HAP-1 (cell line): ENCODE measurements around the gene KRT25.

Source experiments
- DNase-seq, 2 experiments: peaks; one replicate each; pipeline ENCODE4 v3.0.0-alpha.2; 2016 to 2020; ENCODE audit warnings: low spot score in 2 of 2
- H3K27me3 ChIP-seq: fragments of 250-450 bp; sonication (Bioruptor Pico); 2 replicates; pipeline ENCODE4 v1.5.1; 2020; ENCODE audit warnings: low read depth, mild to moderate bottlenecking, moderate library complexity
- H3K36me3 ChIP-seq: fragments of 250-450 bp; sonication (Bioruptor Pico); replicated peaks from 2 replicates; pipeline ENCODE4 v1.5.1; 2020; ENCODE audit warnings: mild to moderate bottlenecking
- H3K4me1 ChIP-seq: fragments of 250-450 bp; sonication (Bioruptor Pico); 2 replicates; pipeline ENCODE4 v1.5.1; 2020; ENCODE audit warnings: mild to moderate bottlenecking
- H3K4me3 ChIP-seq: fragments of 250-450 bp; sonication (Bioruptor Pico); 2 replicates; pipeline ENCODE4 v1.5.1; 2020; ENCODE audit warnings: mild to moderate bottlenecking, moderate library complexity
- H3K9me3 ChIP-seq: fragments of 250-450 bp; sonication (Bioruptor Pico); 2 replicates; pipeline ENCODE4 v1.5.1; 2020; ENCODE audit warnings: mild to moderate bottlenecking, moderate library complexity
- in situ Hi-C: fragments of 300-500 bp; cut with MboI; formaldehyde crosslinking; loops from 3 replicates; pipeline ENCODE4 v1.14.3; 2020; ENCODE audit warnings: low sequenced_read_pairs, inconsistent platforms, mixed read lengths

KRT25 gene

DNA sequence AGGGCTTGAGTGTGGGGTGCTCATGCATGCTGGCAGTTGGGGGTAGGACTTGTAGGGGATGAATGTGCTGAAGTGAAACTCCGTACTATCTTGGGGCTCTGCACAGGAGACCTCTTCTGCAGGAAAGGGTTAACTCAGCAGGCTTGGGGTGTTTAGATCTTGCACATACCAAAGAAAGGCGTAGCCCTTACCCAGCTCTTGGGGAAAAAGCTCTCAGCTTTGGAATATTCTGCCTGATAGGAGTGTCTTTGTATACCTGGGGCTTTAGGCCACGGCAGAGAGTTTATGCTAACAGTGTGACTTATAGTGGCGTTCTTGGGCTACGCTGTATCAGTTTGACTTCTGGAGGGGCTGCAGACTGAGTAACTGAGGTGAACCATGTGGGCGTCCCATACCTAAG, 21.1 kb downstream of the KRT25 start:
- no peak for DNase-seq
- Histone ChIP-seq H3K36me3 (no peaks in the 10 kb centered on the region), H3K4me3 (no peak overlapping the region), H3K27me3 (peaks cover 23% of the 10 kb centered on the region), H3K9me3 (no peaks in the 10 kb centered on the region), H3K4me1 (no peaks in the 10 kb centered on the region)
- in situ Hi-C loops = no loop called here

- no peak overlapping the region for H3K4me3 ChIP-seq
- in situ Hi-C loops = no loop called here
- H3K36me3 ChIP-seq = no peaks in the 10 kb centered on the region
- peaks cover 26% of the 10 kb centered on the region for H3K27me3 ChIP-seq
- no peak for DNase-seq
- no peaks in the 10 kb centered on the region for H3K9me3 ChIP-seq
- H3K4me1 ChIP-seq = no peaks in the 10 kb centered on the region
Observed at GRCh38 chr17:40730970-40731369, 24.2 kb downstream of the KRT25 start.

GRCh38 chr17:40727447-40728231, 27.5 kb downstream of the KRT25 start:
- Histone ChIP-seq H3K27me3 (peaks cover 26% of the 10 kb centered on the region), H3K4me3 (no peak overlapping the region), H3K36me3 (no peaks in the 10 kb centered on the region), H3K9me3 (no peaks in the 10 kb centered on the region), H3K4me1 (no peaks in the 10 kb centered on the region)
- in situ Hi-C loops = no loop called here
- DNase-seq = no peak

- Histone ChIP-seq H3K4me3 (no peak overlapping the region), H3K27me3 (peaks cover 20% of the 10 kb centered on the region), H3K4me1 (no peaks in the 10 kb centered on the region), H3K9me3 (no peaks in the 10 kb centered on the region), H3K36me3 (no peaks in the 10 kb centered on the region)
- DNase-seq = no peak
- in situ Hi-C loops = no loop called here
Observed at GRCh38 chr17:40726919-40727318, 28.2 kb downstream of the KRT25 start.

- Histone ChIP-seq H3K36me3 (no peaks in the 10 kb centered on the region), H3K4me3 (no peak overlapping the region), H3K9me3 (no peaks in the 10 kb centered on the region), H3K27me3 (peaks cover 11% of the 10 kb centered on the region), H3K4me1 (no peaks in the 10 kb centered on the region)
- no peak for DNase-seq
- in situ Hi-C loops = no loop called here
Observed at GRCh38 chr17:40724656-40725055, 30.5 kb downstream of the KRT25 start.

- no peaks in the 10 kb centered on the region for H3K36me3 ChIP-seq
- no peak for DNase-seq
- no peak overlapping the region for H3K4me3 ChIP-seq
- H3K4me1 ChIP-seq = no peaks in the 10 kb centered on the region
- H3K27me3 ChIP-seq = peaks cover 7% of the 10 kb centered on the region
- in situ Hi-C loops = no loop called here
- H3K9me3 ChIP-seq = no peaks in the 10 kb centered on the region
Observed at GRCh38 chr17:40722241-40722640, 32.9 kb downstream of the KRT25 start.

DNA sequence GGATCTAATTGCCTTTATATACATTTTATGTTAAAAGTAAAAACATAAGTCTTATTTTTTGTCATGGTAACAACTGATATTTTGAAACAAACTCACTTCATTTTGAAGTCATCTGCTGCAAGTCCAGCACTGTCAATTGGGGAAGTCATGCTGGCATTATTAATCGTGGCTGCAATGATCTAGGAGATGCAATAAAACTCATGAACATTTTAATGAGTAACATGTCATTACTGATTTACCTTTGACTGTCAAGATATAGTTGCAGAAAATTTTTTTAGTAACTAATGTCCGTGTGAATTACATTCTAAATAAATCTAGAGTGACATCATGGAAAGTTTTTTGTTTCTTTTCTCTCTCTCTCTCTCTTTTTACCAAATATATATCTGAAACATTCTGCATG, 34.2 kb downstream of the KRT25 start:
- H3K4me3 ChIP-seq = no peak overlapping the region
- in situ Hi-C loops = no loop called here
- H3K4me1 ChIP-seq = no peaks in the 10 kb centered on the region
- no peaks in the 10 kb centered on the region for H3K36me3 ChIP-seq
- no peaks in the 10 kb centered on the region; the same call in 1 of the 2 replicates for H3K27me3 ChIP-seq
- no peaks in the 10 kb centered on the region for H3K9me3 ChIP-seq
- no peak for DNase-seq

- no peaks in the 10 kb centered on the region for H3K9me3 ChIP-seq
- in situ Hi-C loops = no loop called here
- no peaks in the 10 kb centered on the region for H3K36me3 ChIP-seq
- no peaks in the 10 kb centered on the region; the same call in 1 of the 2 replicates for H3K27me3 ChIP-seq
- H3K4me1 ChIP-seq = no peaks in the 10 kb centered on the region
- no peak for DNase-seq
- no peak overlapping the region for H3K4me3 ChIP-seq
Observed at GRCh38 chr17:40718930-40719329, 36.2 kb downstream of the KRT25 start.

DNA sequence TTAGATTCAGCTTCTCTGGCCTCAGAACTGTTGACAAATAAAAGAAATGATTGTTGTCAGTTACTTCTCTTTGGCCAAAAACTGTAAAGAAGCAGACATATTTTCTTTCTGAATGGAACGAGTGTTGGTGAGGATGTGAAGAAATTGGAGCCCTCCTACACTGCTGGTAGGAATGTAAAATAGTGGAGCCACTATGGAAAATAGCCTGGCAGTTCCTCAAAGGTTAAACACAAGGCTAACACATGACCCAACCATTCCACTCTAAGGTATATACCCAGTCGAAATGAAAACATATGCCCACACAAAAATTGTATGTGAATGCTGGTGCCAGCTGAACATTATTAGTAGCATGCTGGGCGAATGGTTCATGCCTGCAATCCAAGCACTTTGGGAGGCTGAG, 37.4 kb downstream of the KRT25 start:
- in situ Hi-C loops = no loop called here
- no peaks in the 10 kb centered on the region for H3K36me3 ChIP-seq
- no peak overlapping the region for H3K4me3 ChIP-seq
- no peak for DNase-seq
- no peaks in the 10 kb centered on the region for H3K4me1 ChIP-seq
- no peaks in the 10 kb centered on the region; the same call in 1 of the 2 replicates for H3K27me3 ChIP-seq
- no peaks in the 10 kb centered on the region for H3K9me3 ChIP-seq

DNA sequence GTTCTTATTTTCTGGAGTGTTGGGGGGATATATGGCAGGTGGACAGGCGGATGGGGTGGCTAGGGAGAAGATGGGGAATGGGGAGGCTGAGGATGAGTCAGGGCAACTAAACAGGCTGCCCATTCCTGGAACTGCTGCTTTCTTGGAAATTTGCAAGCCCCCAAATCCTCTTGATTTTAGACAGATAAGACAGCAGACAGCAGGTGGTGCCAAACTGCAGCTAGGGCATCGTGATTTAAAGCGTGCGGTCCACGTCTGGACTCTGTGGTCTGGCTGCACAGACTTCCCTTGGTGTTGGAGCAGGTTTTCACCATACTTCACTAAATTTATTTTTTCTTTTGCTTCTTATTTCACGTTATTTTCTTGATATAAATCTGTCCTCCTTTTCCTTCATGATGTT, 40.7 kb downstream of the KRT25 start:
- DNase-seq = no peak
- in situ Hi-C loops = no loop called here
- no peaks in the 10 kb centered on the region for H3K4me1 ChIP-seq

DNA sequence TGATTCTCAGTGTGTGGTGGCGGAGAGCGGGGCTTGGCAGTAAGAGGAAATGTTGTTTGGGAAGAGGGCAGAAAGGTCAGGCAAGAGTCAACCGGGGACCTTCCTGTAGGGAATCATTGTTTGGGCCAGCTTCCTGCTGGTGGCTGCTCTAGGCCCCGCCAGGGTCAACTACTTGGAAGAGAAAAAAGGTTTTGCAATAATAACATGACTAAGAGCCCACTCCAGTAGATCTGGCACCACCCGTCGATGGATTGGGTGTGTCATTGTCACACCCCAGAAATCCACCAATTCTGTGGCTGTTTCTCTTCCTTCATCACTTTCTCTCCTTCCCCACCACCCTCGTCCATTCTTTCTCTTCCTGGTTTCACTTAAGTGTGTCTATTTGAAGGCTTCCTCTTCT, 47.4 kb downstream of the KRT25 start:
- no peaks in the 10 kb centered on the region for H3K9me3 ChIP-seq
- no peak overlapping the region for H3K4me3 ChIP-seq
- no peak for DNase-seq
- peaks cover 3% of the 10 kb centered on the region for H3K27me3 ChIP-seq
- no peaks in the 10 kb centered on the region for H3K36me3 ChIP-seq
- in situ Hi-C loops = no loop called here
- H3K4me1 ChIP-seq = no peaks in the 10 kb centered on the region

More for the DNA sequence above, 40.7 kb downstream of the KRT25 start:
- no peaks in the 10 kb centered on the region for H3K9me3 ChIP-seq
- no peak overlapping the region for H3K4me3 ChIP-seq
- H3K27me3 ChIP-seq = peaks cover 3% of the 10 kb centered on the region
- H3K36me3 ChIP-seq = no peaks in the 10 kb centered on the region

GRCh38 chr17:40705584-40705983, 49.5 kb downstream of the KRT25 start:
- no peaks in the 10 kb centered on the region for H3K9me3 ChIP-seq
- in situ Hi-C loops = no loop called here
- no peaks in the 10 kb centered on the region for H3K4me1 ChIP-seq
- no peak for DNase-seq
- H3K36me3 ChIP-seq = no peaks in the 10 kb centered on the region
- H3K27me3 ChIP-seq = no peaks in the 10 kb centered on the region; the same call in 1 of the 2 replicates
- H3K4me3 ChIP-seq = no peak overlapping the region

GRCh38 chr17:40703652-40704051, 51.5 kb downstream of the KRT25 start, which contains the start of gene KRT24:
KRT24 (minus strand) TSS chr17:40703752; CDS start chr17:40703693, 59 bp downstream.
- DNase-seq = no peak
- H3K4me1 ChIP-seq = no peaks in the 10 kb centered on the region
- no peaks in the 10 kb centered on the region; the same call in 1 of the 2 replicates for H3K27me3 ChIP-seq
- in situ Hi-C loops = no loop called here
- no peaks in the 10 kb centered on the region for H3K36me3 ChIP-seq
- H3K4me3 ChIP-seq = no peak within 1 kb of the TSS
- H3K9me3 ChIP-seq = no peaks in the 10 kb centered on the region

DNA sequence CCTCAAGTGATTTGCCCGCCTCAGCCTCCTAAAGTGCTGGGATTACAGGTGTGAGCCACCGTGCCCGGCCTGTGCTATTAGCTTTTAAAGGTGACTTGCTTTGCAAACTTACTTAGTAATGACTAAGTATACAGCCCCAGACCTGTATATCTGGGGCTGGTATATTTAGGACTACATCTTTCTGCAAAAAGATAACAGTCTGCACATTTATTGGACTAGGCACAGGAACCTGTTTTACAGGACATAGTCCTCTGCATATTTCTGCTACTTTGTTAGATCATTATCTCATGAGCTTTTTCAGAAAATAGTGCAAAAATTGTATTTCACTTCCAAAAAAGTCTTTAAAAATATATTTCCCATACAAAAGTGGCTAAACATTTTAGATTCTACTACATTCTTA, 52.9 kb downstream of the KRT25 start:
- no peak for DNase-seq
- Histone ChIP-seq H3K36me3 (no peaks in the 10 kb centered on the region), H3K4me3 (no peak overlapping the region), H3K27me3 (peaks cover 2% of the 10 kb centered on the region), H3K9me3 (no peaks in the 10 kb centered on the region), H3K4me1 (no peaks in the 10 kb centered on the region)
- in situ Hi-C loops = no loop called here

DNA sequence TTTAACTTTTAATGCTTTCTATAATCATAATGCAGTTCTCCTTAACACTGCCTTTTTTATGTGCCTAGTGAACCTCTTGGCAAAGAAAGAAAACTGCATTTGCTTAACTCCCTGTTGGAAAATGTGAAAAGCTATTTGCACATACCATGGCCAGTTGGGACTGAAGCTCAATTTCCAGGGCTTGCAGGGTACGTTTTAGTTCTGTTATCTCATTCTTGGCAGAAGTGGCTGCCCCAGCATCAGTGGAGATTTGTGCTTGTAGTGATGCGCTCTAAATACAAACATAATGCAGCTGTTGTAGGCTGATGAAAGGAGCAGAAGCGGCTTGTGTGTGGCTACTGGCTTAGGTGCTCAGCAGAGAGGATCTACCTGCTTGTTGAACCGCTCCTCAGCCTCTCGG, 55.3 kb downstream of the KRT25 start:
- Histone ChIP-seq H3K4me3 (no peak overlapping the region), H3K9me3 (no peaks in the 10 kb centered on the region), H3K36me3 (no peaks in the 10 kb centered on the region), H3K4me1 (no peaks in the 10 kb centered on the region), H3K27me3 (peaks cover 2% of the 10 kb centered on the region)
- in situ Hi-C loops = no loop called here
- no peak for DNase-seq
